Stimulated activated CD8-positive, alpha-beta memory T cell treated with anti-CD3 and anti-CD28 coated beads, Interleukin-4, amount 100 ng/mL, for 4 hours (primary cell): ENCODE data around the gene ACSM4.
"Not testable (repeated sequence)": the region's sequence is repeated elsewhere in the genome, so short reads cannot be mapped to it uniquely, and the experiment has no call there.

Source experiments
- DNase-seq, 2 donors: peaks; one replicate each; pipeline ENCODE4 v3.0.0-alpha.2; 2020; ENCODE audit warnings: low read depth in 2 of 2, low spot score in 1 of 2

ACSM4 gene

DNA sequence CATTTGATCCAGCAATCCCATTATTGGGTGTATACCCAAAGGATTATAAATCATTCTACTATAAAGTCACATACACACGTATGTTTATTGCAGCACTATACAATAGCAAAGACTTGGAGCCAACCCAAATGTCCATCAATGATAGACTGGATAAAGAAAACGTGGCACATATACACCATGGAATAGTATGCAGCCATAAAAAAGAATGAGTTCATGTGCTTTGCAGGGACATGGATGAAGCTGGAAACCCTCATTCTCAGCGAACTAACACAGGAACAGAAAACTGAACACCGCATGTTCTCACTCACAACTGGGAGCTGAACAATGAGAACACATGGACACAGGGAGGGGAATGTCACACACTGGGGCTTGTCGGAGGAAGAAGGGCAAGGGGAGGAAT is 33.9 kb downstream of the ACSM4 start:
- not testable (repeated sequence) for DNase-seq

DNA sequence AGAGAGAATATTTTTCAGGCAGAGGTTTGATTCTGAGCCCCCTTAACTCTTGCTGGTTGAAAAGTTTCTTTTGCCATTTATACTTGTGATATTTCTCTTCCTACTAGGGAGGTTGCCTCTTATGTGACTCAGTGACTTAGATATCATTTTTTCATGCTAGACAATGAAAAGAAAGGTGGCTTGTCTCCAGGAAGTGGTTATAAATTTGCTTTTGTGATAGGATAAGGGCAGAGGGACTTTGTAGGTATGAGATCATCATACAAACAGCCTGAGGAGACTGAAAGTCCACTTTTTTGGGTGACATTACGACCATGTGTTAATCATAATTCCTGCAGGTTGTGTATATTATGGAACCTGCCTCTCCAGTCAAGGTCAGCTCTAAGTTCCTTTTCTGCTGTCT is 35.8 kb downstream of the ACSM4 start:
- no peak for DNase-seq

DNA sequence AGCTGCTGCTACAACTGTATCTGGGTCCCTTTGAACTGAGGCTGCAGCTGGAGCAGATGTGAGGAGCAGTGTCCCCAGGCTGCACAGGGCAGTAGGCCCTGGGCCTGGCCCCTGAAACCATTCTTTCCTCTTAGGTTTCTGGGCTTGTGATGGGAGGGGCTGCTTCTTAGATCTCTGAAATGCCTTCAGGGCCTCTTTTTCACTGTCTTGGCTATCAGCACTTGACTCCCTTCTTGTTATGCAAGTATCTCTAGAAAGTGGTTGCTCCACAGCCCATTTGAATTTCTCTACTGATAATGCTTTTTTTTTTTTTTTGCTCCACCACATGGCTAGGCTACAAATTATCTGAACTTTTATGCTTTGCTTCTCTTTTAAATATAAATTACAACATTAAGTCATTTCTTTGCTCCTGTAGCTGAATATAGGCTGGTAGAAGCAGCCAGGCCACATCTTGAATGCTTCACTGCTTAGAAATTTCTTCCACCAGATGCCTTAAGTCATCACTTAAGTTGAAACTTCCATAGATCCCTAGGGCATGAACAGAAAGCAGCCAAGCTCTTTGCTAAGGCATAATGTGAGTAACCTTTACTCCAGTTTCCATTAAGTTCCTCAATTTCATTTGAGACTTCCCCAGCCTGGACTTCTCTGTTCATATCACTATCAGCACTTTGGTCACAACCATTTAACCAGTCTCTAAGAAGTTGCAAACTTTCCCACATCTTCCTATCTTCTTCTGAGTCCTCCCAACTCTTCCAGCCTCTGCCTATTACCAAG is 41.1 kb downstream of the ACSM4 start:
- no peak for DNase-seq

DNA sequence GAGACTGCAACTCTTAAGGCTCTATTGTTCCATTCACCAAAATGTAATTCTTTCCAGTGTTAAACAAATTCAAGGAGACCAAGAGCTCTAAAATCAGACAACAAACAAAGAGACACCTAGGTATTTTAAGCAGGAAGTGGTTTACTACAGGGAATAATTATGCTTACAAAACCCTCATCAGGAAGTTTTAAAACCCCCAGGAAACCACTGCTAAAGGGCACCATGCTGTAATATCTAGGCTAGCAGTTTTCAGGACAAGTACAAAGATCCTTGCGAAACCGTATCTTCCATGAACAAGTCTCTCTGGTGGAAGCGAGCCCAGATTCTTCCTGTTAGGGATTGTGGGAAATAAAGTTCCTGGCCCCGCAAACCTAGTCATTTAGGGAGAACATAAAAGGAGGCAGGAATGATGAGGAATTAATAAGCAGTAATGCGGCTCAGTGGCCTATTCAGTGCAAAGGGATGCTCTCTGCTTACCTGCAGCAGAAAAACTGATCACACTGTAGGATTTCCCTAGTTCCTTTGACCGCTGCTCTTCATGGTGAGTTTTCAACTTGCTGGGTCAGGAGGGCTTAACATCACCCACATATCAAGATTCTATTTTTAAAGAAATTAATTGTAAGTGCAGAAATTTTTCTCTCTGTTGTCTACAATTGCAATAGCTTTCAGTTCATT is 42.8 kb downstream of the ACSM4 start:
- DNase-seq: no peak

DNA sequence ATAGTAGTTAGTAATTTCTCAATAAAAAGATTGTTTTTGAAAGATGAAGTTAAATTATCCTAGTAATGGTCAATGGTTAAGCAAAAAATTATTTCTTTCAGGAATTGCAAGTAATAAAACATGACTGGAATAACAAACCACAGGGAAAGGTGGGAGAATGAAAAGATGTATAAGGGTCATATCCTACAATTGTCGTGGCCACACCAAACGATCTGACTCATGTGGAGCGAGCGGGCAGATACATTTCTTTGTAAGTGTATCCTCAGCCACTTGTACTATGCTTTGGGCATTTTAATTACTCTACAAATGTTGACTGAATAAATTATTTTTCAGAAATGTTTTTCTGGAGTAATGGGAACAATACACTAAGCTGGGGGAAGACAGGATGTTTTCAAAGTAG is 45.5 kb downstream of the ACSM4 start:
- no peak for DNase-seq

DNA sequence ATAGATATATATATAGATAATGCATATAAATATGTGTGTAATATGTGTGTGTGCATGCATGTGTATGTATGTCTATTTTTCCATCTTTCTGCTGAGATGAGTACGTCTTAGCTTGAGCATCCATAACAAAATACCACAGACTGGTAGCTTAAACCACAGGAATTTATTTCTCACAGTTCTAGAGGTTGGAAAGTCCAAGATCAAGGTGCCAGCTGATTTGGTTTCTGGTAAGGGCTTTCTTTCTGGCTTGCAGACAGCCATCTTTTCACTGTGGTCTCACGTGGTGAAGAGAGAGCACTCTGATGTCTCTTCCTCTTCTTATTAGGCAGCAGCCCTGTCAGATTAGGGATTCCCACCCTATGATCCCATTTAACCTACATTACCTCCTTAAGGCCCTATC is 47.3 kb downstream of the ACSM4 start:
- no peak for DNase-seq

DNA sequence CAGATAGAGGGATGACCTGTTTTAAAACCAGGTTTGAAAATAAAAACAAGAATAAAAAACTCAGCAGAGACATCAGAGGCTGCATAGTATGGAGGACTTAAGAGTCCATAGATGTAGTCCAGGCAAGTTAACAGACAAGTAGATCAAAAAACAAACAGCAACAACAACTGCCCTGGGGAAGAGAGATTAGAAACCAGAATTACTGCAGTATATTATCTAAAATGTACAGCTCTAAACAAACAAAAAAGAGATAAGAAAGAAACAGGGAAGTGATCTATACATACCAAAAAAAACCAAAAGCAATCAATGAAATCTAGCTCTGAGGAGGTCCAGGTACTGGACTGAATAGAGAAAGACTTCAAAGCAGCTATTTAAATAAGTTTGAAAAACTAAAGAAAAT is 48.8 kb downstream of the ACSM4 start:
- DNase-seq: no peak

DNA sequence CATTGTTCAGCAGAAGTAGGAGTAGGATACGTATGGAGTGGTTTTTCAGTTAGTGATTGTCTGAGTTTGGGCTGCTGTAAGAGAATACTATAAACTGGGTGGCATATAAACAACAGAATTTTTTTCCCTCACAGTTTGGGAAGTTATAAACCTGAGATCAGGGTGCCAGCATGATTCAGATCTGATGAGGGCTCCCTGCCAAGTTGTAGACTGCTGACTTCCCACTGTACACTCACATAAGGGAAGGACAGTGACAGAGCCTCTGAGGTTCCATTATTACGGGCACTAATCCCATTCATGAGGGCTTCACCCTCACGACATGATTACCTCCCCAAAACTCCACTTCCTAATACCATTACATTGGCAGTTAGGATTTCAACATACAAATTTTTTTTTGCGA is 50.7 kb downstream of the ACSM4 start:
- DNase-seq: no peak

DNA sequence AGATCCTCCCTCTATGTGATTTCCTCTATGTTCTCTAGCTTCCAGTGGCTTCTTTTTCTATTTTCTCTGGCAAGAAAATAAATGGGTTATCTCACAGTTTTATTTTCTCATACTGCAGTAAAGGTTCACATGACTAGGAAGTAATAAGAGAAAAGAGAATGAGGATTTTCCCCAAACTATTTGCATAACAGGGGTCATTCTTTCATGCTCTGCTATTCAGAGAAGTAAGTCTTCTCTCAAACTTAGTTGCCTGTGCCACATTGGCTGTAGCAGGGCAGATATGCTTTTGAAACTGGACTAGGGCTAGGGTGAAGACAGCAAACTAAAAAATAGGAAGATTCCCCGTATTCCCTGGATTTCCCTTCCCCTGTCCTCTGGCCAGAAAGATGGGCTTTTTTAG is 57.4 kb downstream of the ACSM4 start:
- DNase-seq: no peak

DNA sequence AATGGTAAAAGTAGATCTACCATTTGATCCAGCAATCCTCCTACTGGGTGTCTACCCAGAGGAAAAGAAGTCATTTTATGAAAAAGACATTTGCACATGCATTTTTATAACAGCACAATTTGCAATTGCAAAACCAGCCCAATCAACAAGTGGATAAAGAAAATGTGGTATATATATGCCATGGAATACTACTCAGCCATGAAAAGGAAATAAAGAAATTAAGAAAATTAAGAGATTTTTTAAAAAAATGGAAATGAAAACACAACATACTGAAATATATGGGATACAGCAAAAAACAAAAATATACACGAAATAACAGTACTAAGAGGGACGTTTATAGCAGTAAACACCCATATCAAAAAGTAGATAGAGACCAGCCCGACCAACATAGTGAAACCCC is 58.9 kb downstream of the ACSM4 start:
- DNase-seq: no peak

DNA sequence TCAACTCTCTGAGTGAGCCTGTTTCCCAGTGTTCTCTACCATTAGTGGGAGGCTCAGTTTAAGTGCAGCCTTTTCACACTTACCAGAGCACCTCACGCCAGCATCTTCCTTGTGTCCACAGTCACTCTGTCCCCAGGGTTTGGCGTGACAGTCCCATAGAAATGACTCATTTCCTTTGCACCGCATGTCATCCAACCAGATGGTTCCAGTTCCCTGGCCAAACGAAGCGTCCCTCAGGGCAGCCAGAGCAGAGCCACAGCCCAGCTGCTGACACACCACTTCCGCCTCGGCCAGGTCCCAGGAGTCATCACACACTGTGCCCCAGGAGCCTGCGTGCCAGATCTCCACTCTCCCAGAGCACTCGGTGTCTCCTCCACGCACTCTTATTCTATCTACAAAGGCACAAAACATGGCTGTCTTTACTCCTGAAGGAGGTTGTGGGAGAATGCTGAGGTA is 65.4 kb downstream of the ACSM4 start:
- no peak for DNase-seq

DNA sequence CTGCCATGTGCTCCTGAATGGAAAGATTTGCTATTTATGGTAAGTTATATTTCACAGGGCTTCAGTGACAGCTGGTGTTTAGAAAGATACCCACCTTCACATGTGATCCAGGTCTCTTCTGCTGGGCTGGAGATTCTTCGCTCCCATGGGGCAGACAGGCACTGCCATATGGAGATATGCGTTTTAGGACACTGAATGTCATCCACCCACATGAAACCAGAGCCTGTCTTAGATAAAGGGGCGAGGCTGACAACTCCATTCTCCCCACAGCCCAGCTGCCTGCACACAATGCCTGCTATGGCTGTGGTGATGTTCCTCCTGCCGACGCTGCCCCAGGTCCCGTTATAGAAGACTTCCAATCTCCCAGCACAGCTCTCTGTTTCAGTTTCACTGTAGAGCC is 69.4 kb downstream of the ACSM4 start:
- no peak for DNase-seq

DNA sequence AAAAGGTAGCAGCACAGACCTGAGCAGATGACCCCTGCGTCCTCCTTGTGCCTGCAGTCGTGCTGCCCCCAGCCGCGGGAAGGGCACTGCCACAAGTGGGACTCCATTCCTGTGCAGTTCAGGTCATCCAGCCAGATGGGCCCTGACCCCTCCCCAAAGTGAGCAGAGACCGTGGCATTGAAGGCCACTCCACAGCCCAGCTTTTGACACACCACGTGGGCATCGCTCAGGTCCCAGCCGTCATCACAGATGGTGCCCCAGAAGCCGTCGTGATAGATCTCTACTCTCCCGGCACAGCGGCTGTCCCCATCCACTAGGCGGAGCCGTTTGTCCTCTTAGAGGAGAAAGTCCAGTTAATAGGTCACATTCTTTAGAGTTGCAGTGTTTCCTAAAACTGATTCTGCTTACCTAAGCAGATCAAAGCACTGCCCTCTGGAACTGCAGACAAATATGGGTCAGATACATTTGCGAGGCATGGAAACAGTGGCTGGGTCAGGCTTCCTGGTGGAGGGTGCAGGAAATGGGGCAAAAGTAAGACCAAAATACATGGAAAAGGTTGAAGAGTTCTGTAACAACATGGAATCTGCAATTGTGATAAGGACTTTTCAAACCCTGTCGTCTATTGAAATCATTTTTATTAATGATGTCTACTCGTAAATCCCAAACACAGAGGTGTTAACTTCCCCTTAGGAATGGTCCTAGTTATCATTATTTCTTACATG is 70.7 kb downstream of the ACSM4 start:
- DNase-seq: no peak

DNA sequence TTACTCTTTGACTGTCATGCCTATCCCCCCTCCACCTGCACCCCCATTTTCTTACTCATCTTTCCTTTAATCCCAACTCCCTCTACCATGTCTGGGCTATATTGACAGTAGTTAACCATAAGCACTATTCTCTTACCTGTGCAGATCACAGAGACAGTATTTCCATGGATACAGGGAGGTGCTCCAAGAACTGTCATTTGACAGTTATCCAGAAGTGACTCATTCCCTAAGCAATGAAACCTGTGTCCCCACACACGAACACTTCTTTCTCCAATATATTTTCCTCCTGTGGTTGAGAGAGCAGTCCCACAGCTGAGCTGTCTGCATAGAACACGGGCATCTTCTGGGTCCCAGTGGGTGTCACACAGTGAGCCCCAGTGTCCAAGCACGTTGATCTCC is 71.3 kb downstream of the ACSM4 start:
- no peak for DNase-seq

DNA sequence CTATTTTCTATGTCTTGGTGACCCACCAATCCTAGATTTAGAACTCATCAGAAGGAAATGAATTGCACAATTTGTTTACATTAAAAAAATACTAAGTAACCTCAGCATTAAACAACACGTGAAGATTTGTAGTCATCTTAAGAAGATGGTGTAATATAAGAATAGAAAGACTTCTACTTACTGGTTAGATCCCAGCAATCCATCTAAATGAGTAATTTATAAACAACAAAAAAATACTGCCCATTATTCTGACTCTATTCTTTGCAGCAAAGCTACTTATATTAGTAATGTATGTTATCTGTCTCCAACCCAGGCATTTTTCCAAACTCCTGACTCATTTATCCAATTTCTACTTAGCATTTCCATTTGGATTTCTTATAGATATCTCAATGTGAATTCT is 72.3 kb downstream of the ACSM4 start:
- DNase-seq: no peak
